B cell (primary cell): ENCODE results near the gene BTF3.

ENCODE experiments used
- EZH2 ChIP-seq: IDR thresholded peaks from 2 replicates; pipeline ENCODE4 v1.6.1; 2012; ENCODE audit warnings: borderline replicate concordance, low read depth, mild to moderate bottlenecking, moderate library complexity, low read length; ENCODE audit not compliant: insufficient read depth, poor library complexity, severe bottlenecking
- TF ChIP-seq, protein P1 (sequence below): fragments of 200-600 bp; IDR thresholded peaks from one replicate; pipeline ENCODE4 v1.8.0; 2022; ENCODE audit warnings: antibody characterized with exemption, mild to moderate bottlenecking

DNA sequence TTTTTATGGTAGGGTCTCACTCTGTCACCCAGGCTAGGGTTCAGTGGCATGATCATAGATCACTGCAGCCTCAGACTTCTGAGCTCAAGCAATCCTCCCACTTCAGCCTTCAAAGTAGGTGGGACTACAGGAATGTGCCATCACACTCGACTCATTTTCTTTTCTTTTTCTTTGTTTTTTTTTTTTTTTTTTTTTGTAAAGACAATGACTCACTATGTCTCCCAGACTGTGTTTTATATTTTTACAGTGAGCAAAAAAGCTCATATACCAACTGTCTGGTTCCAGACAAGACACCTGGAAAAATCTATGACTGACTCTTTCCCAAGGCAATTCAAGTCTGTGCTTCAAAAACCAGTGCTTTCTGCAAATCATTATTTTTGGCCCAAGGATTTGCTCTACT lies 38.9 kb upstream of the BTF3 start:
- TF ChIP-seq, protein P1, sequence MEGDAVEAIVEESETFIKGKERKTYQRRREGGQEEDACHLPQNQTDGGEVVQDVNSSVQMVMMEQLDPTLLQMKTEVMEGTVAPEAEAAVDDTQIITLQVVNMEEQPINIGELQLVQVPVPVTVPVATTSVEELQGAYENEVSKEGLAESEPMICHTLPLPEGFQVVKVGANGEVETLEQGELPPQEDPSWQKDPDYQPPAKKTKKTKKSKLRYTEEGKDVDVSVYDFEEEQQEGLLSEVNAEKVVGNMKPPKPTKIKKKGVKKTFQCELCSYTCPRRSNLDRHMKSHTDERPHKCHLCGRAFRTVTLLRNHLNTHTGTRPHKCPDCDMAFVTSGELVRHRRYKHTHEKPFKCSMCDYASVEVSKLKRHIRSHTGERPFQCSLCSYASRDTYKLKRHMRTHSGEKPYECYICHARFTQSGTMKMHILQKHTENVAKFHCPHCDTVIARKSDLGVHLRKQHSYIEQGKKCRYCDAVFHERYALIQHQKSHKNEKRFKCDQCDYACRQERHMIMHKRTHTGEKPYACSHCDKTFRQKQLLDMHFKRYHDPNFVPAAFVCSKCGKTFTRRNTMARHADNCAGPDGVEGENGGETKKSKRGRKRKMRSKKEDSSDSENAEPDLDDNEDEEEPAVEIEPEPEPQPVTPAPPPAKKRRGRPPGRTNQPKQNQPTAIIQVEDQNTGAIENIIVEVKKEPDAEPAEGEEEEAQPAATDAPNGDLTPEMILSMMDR, result no peak
- TF ChIP-seq EZH2, result no peak
